ENCODE results near the gene ETV3. TPM values are rescaled to one million over a fixed set of nuclear protein-coding genes. Genes with fewer than 3 reads are reported as not detected.

The ETV3 gene
- total RNA-seq, 2 experiments from 2014 or later, result 115 to 117 TPM

DNA sequence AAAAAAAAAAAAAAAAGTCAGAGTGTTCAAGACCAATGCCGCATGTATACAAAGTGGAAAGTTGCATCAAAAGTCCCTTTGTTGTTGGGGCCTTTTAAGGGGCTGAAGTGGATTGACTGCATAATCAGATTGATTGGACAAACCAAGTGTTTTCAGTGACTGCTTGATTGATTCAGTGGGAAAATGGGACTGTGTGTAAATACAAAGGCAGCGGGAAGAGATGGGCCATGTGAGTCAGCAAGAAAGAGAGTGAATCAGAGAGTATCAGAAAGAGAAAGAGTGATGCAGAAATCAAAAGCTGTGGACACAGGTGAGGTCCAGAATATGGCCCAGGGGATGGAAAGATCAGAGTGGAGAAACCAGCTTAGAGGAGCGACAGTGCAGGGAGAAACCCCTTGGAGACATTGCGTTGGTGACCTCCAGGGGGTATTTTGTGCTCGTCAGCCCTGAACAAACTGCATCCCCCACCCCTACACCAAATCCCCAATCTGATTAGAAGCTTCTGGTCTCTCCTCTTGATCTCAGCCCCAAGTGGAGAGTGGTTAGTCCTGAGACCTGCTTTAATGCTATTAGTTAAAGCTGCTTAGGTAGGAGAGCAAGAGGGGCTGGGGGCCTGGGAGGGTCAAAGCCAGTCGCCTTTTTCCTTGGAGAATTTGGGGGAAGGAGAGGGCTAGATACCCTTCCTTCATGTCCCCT lies 33.4 kb downstream of the ETV3 start:
- Mint-ChIP-seq H3K27me3 (peaks cover 34% of the 10 kb centered on the region), H3K27ac (no peak overlapping the region), H3K4me3 (no peak overlapping the region), H3K4me1 (ENCODE audit: low read depth) (no peaks in the 10 kb centered on the region), H3K9me3 (no peaks in the 10 kb centered on the region), H3K36me3 (ENCODE audit: low read depth) (no peaks in the 10 kb centered on the region)
- ChIA-PET CTCF (no interaction called here), POLR2A (interaction anchor here (0.5 kb wide), 1 partner anchor 87 kb away, joined by 4 read pairs; no protein-coding TSS in a partner anchor)
- H3K4me1 ChIP-seq (ENCODE audit: insufficient read depth, low read length), result no peaks in the 10 kb centered on the region
- intact Hi-C loops (cut with DNase I, micrococcal nuclease), result no loop called here
- H3K27ac ChIP-seq (ENCODE audit: low read depth in 1 of 2, low read length in 2 of 2), result no peak overlapping the region
- TF ChIP-seq, protein P1, sequence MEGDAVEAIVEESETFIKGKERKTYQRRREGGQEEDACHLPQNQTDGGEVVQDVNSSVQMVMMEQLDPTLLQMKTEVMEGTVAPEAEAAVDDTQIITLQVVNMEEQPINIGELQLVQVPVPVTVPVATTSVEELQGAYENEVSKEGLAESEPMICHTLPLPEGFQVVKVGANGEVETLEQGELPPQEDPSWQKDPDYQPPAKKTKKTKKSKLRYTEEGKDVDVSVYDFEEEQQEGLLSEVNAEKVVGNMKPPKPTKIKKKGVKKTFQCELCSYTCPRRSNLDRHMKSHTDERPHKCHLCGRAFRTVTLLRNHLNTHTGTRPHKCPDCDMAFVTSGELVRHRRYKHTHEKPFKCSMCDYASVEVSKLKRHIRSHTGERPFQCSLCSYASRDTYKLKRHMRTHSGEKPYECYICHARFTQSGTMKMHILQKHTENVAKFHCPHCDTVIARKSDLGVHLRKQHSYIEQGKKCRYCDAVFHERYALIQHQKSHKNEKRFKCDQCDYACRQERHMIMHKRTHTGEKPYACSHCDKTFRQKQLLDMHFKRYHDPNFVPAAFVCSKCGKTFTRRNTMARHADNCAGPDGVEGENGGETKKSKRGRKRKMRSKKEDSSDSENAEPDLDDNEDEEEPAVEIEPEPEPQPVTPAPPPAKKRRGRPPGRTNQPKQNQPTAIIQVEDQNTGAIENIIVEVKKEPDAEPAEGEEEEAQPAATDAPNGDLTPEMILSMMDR (IDR thresholded peaks at IDR 0.05), result no peak
- no peaks in the 10 kb centered on the region for H3K9me3 ChIP-seq (ENCODE audit: control insufficient read depth in 1 of 2, insufficient read depth in 1 of 2, low read length in 2 of 2)
- H3K4me3 ChIP-seq (ENCODE audit: low read length), result no peak overlapping the region
- DNase-seq (no peak), ATAC-seq (ENCODE audit: poor library complexity) (no peak)
- no peaks in the 10 kb centered on the region for H3K36me3 ChIP-seq (ENCODE audit: insufficient read depth, low read length)
- H3K27me3 ChIP-seq (ENCODE audit: control insufficient read depth in 1 of 2, insufficient read depth in 2 of 2, low read length in 2 of 2), result peaks cover 12 to 16% of the 10 kb centered on the region in 2 experiments

DNA sequence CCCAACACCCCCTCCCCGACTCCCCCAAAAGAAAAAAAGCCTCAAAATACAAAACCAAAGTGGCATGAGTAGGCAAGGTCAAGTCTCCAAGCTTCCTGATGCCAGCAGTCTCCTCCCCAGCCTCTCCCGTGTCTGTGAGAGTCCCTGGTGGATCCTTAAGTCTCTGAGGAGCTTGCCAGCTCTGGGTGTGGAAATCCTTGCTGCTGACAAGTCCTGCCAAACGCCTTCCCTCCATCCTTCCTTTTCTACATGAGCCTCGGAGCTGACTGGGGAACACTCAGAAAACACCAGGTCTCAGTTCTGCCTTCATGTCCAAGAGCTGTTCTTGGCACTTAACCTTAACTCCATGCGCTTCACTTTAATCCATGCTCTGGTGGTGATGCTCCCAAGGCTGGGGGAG lies 34.9 kb downstream of the ETV3 start:
- intact Hi-C loops (cut with DNase I, micrococcal nuclease), result no loop called here
- POLR2A ChIA-PET, result interaction anchor here (1.7 kb wide), 1 partner anchor 14 kb away, joined by 3 read pairs; no protein-coding TSS in a partner anchor

DNA sequence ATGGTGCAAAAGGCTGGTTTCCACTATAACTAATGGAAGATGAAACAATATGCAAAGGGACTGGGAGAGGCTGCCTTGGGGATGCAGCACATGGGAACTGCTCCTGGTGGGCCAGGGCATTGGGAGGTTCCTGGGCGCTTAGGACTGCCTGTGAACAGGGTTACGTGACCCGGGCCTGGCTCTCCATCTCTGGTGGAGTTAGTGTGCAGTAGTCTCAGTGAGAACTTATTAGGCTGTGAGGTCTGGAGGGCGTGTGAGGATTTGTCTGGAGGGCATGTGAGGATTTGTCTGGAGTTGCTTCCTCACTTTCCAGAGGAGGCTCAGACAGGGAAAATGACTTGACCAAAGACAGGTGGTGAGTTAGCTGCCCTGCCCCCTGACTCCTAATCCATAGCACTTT lies 37.0 kb downstream of the ETV3 start:
- Mint-ChIP-seq H3K4me1 (ENCODE audit: low read depth) (no peaks in the 10 kb centered on the region), H3K4me3 (no peak overlapping the region), H3K27ac (no peak overlapping the region), H3K36me3 (ENCODE audit: low read depth) (no peaks in the 10 kb centered on the region), H3K9me3 (no peaks in the 10 kb centered on the region), H3K27me3 (peaks cover 5% of the 10 kb centered on the region)
- ChIA-PET POLR2A (no interaction called here), CTCF (no interaction called here)
- Histone ChIP-seq H3K9me3 (ENCODE audit: control insufficient read depth in 1 of 2, insufficient read depth in 1 of 2, low read length in 2 of 2) (no peaks in the 10 kb centered on the region), H3K36me3 (ENCODE audit: insufficient read depth, low read length) (no peaks in the 10 kb centered on the region), H3K4me3 (ENCODE audit: low read length) (no peak overlapping the region), H3K27me3 (ENCODE audit: control insufficient read depth in 1 of 2, insufficient read depth in 2 of 2, low read length in 2 of 2) (no peaks in the 10 kb centered on the region), H3K27ac (ENCODE audit: low read depth in 1 of 2, low read length in 2 of 2) (no peak overlapping the region), H3K4me1 (ENCODE audit: insufficient read depth, low read length) (peaks cover 4% of the 10 kb centered on the region)
- intact Hi-C loops (cut with DNase I, micrococcal nuclease), result no loop called here
- TF ChIP-seq, protein P1 (IDR thresholded peaks at IDR 0.05), result no peak
- no peak for DNase-seq
- ATAC-seq (ENCODE audit: poor library complexity), result no peak

More for the DNA sequence above, 34.9 kb downstream of the ETV3 start:
- TF ChIP-seq, protein P1 (IDR thresholded peaks at IDR 0.05), result no peak
- Mint-ChIP-seq H3K4me1 (ENCODE audit: low read depth) (no peaks in the 10 kb centered on the region), H3K4me3 (no peak overlapping the region), H3K36me3 (ENCODE audit: low read depth) (no peaks in the 10 kb centered on the region), H3K27ac (no peak overlapping the region), H3K27me3 (peaks cover 22% of the 10 kb centered on the region), H3K9me3 (no peaks in the 10 kb centered on the region)
- no peaks in the 10 kb centered on the region for H3K9me3 ChIP-seq (ENCODE audit: control insufficient read depth in 1 of 2, insufficient read depth in 1 of 2, low read length in 2 of 2)
- no peak for DNase-seq
- no peak for ATAC-seq (ENCODE audit: poor library complexity)
- H3K27me3 ChIP-seq (ENCODE audit: control insufficient read depth in 1 of 2, insufficient read depth in 2 of 2, low read length in 2 of 2), result peaks cover 9 to 10% of the 10 kb centered on the region in 2 experiments
- peaks cover 4% of the 10 kb centered on the region for H3K4me1 ChIP-seq (ENCODE audit: insufficient read depth, low read length)
- no peak overlapping the region for H3K27ac ChIP-seq (ENCODE audit: low read depth in 1 of 2, low read length in 2 of 2)
- no peak overlapping the region for H3K4me3 ChIP-seq (ENCODE audit: low read length)
- CTCF ChIA-PET, result interaction anchor here (1.2 to 1.5 kb wide), 2 partner anchors 13 to 53 kb away, joined by 3 to 5 read pairs; no protein-coding TSS in a partner anchor
- H3K36me3 ChIP-seq (ENCODE audit: insufficient read depth, low read length), result no peaks in the 10 kb centered on the region
